Fibroblast of lung (primary cell): ENCODE data around the gene NELFB.

Experiments used
- EZH2 ChIP-seq: IDR thresholded peaks from 2 replicates; pipeline ENCODE4 v1.5.1; 2012; ENCODE audit warnings: low read length, control low read depth, mild to moderate bottlenecking; ENCODE audit errors: missing control alignments
- TF ChIP-seq, protein P1 (sequence below), 2 donors: IDR thresholded peaks in 1 of 2; conservative IDR thresholded peaks in 1 of 2; 1 replicate in 1 of 2; 2 replicates in 1 of 2; pipeline ENCODE4 v1.5.1; 2011 to 2012; ENCODE audit warnings: low read length in 2 of 2, control low read depth in 1 of 2, inconsistent platforms in 1 of 2, low read depth in 1 of 2, mild to moderate bottlenecking in 1 of 2

DNA sequence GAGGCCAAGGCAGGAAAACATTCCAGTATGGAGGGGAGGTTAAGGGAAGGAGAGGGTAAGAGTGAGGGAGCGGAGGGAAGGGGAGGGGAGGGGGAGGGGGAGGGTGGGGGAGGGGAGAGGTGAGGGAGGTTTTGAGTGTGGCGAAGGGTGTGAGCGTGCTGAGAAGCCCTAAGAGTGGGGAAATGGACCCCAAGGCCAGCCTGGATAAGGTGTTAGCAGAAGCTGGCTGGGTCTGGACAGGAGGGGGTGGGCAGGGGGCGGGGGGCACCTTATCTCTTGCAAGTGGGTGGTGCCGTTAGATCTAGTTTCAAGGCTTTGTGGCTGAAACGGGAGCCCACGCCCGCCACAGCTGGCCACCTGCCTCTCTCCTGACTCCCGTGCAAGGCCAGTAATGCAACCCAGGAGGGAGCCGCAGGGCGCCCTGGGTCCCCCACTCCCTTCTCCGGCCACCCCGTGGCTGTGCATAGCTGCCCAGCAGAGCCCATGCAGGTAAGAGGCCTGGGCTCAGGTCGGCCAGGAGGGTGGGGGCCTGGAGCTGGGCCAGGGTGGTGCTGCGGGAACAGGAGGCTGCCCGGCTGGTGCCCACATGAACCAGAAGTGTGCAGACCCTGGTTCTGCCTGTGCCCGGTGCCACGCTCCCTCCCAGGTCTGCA is 27.1 kb upstream of the NELFB start:
- TF ChIP-seq, protein P1, sequence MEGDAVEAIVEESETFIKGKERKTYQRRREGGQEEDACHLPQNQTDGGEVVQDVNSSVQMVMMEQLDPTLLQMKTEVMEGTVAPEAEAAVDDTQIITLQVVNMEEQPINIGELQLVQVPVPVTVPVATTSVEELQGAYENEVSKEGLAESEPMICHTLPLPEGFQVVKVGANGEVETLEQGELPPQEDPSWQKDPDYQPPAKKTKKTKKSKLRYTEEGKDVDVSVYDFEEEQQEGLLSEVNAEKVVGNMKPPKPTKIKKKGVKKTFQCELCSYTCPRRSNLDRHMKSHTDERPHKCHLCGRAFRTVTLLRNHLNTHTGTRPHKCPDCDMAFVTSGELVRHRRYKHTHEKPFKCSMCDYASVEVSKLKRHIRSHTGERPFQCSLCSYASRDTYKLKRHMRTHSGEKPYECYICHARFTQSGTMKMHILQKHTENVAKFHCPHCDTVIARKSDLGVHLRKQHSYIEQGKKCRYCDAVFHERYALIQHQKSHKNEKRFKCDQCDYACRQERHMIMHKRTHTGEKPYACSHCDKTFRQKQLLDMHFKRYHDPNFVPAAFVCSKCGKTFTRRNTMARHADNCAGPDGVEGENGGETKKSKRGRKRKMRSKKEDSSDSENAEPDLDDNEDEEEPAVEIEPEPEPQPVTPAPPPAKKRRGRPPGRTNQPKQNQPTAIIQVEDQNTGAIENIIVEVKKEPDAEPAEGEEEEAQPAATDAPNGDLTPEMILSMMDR (conservative IDR thresholded peaks at IDR 0.05 in 1 of 2, IDR thresholded peaks at IDR 0.05 in 1 of 2; ENCODE audit: low read depth in 1 of 2, low read length in 2 of 2) = no peak
- TF ChIP-seq EZH2 = no peak
